ENCODE data around the gene RGSL1.
"Not testable (repeated sequence)": the region's sequence is repeated elsewhere in the genome, so short reads cannot be mapped to it uniquely, and the experiment has no call there.

The RGSL1 gene

DNA sequence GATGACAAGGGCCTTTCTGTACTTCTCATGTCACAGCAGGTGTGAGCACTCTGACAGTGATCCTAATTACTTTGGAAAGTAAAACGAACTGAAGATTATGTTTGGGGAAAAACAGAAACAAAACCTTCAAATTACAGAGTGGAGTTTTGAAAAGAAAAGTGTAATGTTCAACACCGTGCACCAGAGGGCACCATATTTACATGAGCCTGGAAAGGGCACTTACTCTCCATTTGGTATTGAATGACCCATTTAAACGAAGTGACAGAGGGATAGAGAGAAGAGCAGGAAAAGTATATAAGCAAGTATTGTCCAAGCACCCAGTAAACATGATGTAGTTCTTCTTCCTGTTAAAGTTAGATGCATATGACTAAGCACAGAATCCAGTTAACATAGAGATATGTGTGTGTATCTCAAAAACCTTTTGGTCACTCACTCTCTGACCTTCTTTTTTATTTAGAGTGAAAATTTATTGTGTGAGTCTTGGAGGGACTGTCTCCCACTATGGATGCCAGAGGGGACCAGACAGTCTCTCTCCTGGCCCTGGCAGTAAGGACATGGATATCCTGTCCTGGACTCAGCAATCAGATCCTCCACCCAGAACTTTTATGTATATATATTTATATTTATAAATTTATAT lies 3.8 kb upstream of the RGSL1 start:
- DNase-seq (ENCODE audit: low spot score), result peak; percentile 78

- DNase-seq (ENCODE audit: low spot score), result not testable (repeated sequence)
These were observed 2.8 kb upstream of the RGSL1 start for GRCh38 chr1:182447124-182447523.

DNA sequence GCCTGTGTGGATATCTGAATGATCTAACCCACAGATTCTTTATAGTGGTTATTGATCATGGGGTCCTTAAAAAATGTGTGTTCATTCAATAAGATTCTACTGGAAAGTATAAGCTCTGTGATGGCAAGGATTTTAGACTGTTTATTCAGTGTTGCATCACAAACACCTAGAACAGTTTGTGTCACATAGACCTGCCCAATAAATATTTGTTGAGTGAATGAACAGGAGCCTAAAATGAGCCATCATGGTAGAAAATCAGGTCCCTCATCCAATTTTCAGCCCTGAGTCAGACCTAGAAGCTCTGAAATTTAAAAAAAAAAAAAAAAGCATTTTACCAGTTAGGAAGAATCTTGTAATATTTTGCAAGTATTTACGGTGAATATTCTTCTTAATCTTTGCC lies 2.3 kb upstream of the RGSL1 start:
- no peak for DNase-seq (ENCODE audit: low spot score)

- DNase-seq (ENCODE audit: low spot score), result no peak
These were observed 3.7 kb downstream of the RGSL1 start for GRCh38 chr1:182453631-182454030.

DNA sequence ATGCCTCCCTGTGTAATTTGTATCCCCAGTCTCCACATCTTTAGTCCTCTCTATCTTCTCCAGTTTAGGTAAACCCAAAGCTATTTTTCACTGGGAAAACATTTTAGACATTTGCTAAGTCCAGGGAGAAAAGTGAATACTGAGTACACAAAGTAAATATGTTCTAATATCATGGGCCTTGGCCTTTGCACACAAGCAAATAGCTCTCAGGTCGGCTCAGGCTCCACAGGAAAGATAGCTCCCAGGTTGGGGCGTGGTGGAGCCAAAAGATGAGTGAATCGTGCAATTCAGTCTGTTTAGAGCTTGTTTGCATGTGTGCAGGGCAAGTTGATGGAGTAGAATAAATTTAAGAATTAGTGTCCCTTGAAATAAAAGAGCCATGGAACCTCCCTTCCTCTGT lies 7.9 kb downstream of the RGSL1 start:
- no peak for DNase-seq (ENCODE audit: low spot score)

GRCh38 chr1:182459949-182460348 lies 10.0 kb downstream of the RGSL1 start:
- no peak for DNase-seq (ENCODE audit: low spot score)

DNA sequence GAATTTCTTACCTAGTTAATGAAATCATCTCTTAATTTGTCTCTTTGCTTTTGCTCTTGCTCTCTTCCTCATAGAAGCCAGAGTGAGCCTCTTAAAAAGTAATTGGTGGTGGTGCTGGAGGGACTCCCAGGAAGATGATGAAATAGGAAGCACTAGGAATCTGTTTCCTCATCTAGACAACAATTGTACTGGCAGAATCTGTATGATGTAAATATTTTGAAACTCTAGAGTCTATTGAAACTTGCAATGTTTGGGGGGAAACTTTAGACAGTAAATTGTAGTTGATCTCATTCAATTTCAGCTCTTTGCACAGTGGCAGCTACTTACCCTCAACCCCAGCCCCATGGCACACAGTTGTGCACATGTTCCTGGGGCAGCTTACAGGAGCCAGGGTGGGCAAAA lies 10.6 kb downstream of the RGSL1 start:
- no peak for DNase-seq (ENCODE audit: low spot score)

DNA sequence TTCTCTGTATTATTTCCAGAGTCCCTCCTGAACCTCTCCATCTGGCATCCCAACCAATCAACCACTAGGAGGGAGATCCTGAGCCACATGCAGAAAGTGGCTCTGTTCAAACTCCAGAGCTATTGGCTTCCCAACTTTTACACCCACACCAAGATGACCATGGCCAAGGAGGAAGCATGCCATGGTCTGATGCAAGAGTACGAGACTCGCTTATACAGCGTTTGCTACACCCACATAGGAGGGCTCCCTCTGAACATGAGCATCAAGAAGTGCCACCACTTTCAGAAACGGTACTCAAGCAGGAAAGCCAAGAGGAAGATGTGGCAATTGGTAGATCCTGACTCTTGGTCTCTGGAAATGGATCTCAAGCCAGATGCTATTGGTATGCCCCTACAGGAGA lies 23.6 kb downstream of the RGSL1 start:
- no peak for DNase-seq (ENCODE audit: low spot score)

- DNase-seq (ENCODE audit: low spot score), result no peak
These were observed 26.7 kb downstream of the RGSL1 start for GRCh38 chr1:182476625-182477024.

DNA sequence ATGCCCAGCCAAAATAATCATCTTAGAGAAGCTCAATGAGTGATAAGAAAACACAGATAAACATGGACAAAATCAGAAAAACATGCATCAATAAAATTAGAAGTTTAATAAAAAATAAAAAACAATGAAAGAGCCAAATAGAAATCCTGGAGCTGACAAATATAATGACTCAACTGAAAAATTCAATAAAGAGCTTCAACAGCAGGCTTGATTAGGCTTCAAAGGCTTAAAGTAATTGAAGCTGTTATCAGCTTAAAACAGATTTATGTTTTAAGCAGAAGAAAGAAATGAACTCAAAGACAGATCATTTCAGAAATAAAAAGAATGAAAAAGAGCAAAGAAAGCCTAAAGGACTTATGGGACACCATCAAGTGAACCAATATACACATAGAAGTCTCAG lies 28.3 kb downstream of the RGSL1 start:
- DNase-seq (ENCODE audit: low spot score), result no peak

DNA sequence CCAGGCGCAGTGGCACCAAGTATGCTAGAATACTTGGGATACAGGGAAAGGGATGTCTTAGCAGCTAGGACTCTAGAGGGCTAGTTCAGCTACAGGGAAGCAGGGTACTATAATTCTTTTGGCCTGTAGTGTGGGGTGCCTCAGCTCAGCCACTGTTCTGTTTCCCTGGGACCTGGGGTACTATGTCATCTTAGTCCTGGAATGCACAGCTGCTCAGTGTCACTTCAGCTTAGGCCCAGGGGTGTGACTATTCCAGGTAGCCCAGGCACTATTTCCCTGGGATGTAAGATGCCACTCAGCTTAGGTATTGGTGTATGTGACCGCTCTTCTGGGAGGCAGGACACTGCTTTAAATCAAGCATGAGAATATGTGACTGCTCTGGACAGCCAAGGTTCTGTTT lies 34.1 kb downstream of the RGSL1 start:
- no peak for DNase-seq (ENCODE audit: low spot score)

- DNase-seq (ENCODE audit: low spot score), result no peak
These were observed 34.7 kb downstream of the RGSL1 start for GRCh38 chr1:182484531-182485257.

DNA sequence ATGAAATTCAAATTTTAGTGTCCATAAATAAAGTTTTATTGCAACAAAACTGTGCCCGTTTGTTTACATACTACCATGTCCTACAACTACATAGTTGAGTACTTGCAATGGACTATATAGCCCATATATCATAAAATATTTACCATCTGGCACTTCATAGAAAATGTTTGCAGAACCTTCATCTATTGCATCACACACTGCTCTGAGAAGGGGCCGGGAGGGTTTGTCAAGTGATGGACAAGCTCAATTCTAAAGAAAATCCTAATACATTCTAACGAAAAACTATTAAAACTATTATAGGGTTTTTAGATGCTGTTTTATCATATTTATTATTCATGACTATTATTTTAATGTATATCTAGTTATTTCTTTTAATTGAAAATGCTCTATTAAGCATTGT lies 35.9 kb downstream of the RGSL1 start:
- DNase-seq (ENCODE audit: low spot score), result no peak

DNA sequence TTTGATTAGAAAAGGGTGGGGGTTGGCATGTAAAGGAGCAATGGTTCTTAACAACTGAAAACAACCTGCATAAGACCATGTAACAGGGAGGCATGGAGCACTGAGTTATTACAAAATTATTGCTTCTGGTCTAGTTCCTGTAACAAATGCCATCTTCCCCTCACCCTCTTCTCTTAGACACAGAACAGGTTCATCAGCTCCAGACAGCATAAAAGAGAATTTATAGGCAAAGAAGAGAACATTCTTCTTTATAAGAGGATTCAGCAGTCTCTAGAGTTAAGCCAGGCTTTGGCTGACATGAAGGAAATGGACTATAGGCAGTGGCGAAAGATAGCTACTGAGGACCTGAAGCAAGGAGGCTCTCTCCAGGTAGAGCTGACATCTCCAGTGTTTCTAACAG lies 38.9 kb downstream of the RGSL1 start:
- no peak for DNase-seq (ENCODE audit: low spot score)

- DNase-seq (ENCODE audit: low spot score), result no peak
These were observed 43.1 kb downstream of the RGSL1 start for GRCh38 chr1:182493063-182493462.

DNA sequence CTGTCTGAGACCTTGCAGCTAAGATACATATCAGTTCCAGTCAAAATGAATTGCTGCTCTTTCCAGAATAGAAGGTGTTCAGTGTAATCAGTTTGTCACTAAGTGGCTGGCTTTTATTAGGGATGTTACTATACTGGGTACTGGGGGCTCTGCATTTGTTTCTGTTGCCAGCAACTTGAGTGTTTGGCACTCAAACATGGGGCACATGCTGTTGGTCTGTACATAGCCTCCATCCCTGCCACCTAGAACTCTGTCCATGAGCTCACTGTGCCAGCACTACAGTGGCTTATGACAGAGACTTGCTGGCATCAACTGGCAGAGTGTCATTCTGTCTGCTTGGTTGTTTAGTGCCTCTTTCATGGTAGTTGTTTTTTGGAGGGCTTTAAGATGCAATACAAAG lies 45.1 kb downstream of the RGSL1 start:
- DNase-seq (ENCODE audit: low spot score), result no peak

DNA sequence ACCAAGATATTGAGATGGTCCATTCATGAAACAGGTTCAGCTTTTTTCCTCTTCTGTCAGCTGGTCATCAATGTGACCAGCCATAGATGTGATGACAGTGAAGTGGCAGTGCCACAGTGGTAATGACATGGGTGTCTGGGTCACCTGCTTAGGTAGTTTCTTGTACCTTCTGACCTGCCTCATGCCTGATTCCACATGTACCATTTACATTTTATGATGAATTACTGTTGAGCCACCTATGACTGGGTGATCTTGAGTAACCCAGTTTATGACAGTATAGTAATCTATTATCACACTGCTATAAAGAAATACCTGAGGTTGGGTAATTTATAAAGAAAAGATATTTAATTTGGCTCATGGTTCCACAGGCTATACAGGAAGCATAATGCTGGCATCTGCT lies 45.7 kb downstream of the RGSL1 start:
- no peak for DNase-seq (ENCODE audit: low spot score)

- no peak for DNase-seq (ENCODE audit: low spot score)
These were observed 57.7 kb downstream of the RGSL1 start for GRCh38 chr1:182507685-182508084.

GRCh38 chr1:182515556-182515955 lies 65.6 kb downstream of the RGSL1 start:
- no peak for DNase-seq (ENCODE audit: low spot score)

DNA sequence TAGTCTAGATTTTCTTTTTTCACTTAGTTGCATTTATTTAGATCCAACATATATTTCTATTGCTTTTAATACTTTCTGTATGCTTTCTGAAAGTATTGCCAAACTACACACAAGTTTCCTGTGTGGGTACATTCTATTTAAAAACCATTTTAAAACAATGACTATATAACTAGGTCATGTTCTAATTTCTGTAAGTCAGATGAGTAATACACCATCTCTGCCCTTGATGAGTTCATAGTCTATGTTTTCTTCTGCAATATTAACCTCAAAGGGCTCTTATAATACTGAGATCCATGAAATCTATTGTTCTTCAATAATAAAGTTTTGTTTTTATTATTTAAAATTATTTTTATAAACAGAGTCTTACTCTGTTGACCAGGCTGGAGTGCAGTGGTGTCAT lies 70.8 kb downstream of the RGSL1 start:
- DNase-seq (ENCODE audit: low spot score), result no peak

DNA sequence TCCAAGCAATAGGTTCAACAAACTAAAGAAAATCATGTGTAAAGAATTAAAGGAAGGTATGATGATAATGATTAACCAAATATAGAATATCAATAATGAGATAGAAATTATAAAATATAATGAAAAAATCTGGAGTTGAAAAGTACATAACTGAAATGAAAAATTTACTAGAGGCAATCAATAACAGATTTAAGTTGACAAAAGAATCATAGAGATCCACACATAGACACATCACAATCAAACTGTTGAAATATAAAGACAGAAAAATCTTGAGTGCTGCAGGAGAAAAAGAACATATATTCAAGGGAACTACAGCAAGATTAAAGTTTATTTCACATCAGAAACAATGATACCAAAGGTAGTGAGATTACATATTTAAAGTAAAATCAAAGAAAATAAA lies 75.4 kb downstream of the RGSL1 start:
- no peak for DNase-seq (ENCODE audit: low spot score)

DNA sequence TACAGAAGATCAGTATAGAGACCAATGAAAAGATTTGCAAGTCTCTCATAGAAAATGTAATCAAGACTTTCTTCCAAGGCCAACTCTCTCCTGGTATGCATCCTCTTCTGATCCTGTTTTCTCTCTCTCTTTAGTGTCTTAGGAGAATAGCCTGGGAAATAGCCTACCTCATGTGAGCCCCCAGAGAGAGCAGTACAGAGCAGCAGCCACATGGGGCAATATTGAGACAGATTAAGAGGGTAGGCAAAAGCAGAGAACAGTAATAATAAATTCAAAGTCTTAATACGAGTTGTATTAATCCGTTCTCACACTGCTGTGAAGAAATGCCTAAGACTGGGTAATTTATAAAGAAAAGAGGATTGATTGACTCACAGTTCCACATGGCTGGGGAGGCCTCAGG lies 77.7 kb downstream of the RGSL1 start:
- DNase-seq (ENCODE audit: low spot score), result no peak

GRCh38 chr1:182528206-182528605 lies 78.3 kb downstream of the RGSL1 start:
- DNase-seq (ENCODE audit: low spot score), result not testable (repeated sequence)

DNA sequence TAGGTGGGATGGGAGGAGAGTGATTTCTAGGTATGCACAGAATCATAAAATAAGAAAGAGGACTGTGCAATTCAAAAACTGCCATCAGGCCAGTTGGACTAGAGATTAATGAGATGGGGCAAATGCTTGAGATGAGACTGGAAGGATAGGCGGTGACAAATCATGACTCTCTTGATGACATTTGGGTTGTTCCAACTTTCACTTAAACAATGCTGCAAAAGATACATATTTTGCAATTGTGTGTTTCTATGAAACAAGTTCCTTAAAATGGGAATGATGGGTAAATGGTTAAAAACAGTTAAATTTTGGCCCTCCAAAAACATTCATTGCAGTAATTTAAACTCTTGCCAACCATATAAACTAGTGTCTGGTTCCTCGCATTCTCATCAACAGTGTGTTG lies 84.0 kb downstream of the RGSL1 start:
- DNase-seq (ENCODE audit: low spot score), result no peak
